ENCODE data around the gene XXYLT1.

- TF ChIP-seq, protein P1, sequence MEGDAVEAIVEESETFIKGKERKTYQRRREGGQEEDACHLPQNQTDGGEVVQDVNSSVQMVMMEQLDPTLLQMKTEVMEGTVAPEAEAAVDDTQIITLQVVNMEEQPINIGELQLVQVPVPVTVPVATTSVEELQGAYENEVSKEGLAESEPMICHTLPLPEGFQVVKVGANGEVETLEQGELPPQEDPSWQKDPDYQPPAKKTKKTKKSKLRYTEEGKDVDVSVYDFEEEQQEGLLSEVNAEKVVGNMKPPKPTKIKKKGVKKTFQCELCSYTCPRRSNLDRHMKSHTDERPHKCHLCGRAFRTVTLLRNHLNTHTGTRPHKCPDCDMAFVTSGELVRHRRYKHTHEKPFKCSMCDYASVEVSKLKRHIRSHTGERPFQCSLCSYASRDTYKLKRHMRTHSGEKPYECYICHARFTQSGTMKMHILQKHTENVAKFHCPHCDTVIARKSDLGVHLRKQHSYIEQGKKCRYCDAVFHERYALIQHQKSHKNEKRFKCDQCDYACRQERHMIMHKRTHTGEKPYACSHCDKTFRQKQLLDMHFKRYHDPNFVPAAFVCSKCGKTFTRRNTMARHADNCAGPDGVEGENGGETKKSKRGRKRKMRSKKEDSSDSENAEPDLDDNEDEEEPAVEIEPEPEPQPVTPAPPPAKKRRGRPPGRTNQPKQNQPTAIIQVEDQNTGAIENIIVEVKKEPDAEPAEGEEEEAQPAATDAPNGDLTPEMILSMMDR (IDR thresholded peaks at IDR 0.05) = no peak
- no peak for TF ChIP-seq POLR2A (IDR thresholded peaks at IDR 0.05)
These were observed 176.6 kb downstream of the XXYLT1 start for GRCh38 chr3:195094191-195094921.
